ENCODE results near the gene GRN. TPM values are rescaled to one million over a fixed set of nuclear protein-coding genes. Genes with fewer than 3 reads are reported as not detected.

The GRN gene
- total and polyA plus RNA-seq, 11 donors: 44.6 to 451 (median 185) TPM

DNA sequence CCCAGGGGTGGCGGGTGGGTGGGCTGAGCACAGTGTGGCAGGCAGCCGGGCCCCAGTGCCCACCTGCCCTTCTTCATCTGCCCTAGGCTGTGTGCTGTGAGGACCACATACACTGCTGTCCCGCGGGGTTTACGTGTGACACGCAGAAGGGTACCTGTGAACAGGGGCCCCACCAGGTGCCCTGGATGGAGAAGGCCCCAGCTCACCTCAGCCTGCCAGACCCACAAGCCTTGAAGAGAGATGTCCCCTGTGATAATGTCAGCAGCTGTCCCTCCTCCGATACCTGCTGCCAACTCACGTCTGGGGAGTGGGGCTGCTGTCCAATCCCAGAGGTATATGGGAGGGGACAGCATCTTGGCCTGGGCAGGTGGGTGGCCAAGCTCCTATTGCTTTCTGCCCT lies 6.4 kb downstream of the GRN start:
- Histone ChIP-seq H3K4me1 (peaks cover 0 to 30% (median 0%) of the 10 kb centered on the region in 12 donors), H3K27me3 (no peaks in the 10 kb centered on the region), H3K36me3 (peaks cover 0 to 48% (median 31%) of the 10 kb centered on the region in 9 donors), H3K4me3 (no peak overlapping the region), H3K9me3 (no peaks in the 10 kb centered on the region), H3K27ac (no peak overlapping the region)
- 85 to 95% (median 90%) methylated on average over 6 to 8 of the region's 8 CpGs for WGBS, 4 donors
- TF ChIP-seq, protein P1, sequence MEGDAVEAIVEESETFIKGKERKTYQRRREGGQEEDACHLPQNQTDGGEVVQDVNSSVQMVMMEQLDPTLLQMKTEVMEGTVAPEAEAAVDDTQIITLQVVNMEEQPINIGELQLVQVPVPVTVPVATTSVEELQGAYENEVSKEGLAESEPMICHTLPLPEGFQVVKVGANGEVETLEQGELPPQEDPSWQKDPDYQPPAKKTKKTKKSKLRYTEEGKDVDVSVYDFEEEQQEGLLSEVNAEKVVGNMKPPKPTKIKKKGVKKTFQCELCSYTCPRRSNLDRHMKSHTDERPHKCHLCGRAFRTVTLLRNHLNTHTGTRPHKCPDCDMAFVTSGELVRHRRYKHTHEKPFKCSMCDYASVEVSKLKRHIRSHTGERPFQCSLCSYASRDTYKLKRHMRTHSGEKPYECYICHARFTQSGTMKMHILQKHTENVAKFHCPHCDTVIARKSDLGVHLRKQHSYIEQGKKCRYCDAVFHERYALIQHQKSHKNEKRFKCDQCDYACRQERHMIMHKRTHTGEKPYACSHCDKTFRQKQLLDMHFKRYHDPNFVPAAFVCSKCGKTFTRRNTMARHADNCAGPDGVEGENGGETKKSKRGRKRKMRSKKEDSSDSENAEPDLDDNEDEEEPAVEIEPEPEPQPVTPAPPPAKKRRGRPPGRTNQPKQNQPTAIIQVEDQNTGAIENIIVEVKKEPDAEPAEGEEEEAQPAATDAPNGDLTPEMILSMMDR (IDR thresholded peaks at IDR 0.05): no peak
- TF ChIP-seq POLR2A (IDR thresholded peaks at IDR 0.05): no peak
- DNase-seq (no peak), ATAC-seq (no peak)
- intact Hi-C loops (cut with DNase I): no loop called here

DNA sequence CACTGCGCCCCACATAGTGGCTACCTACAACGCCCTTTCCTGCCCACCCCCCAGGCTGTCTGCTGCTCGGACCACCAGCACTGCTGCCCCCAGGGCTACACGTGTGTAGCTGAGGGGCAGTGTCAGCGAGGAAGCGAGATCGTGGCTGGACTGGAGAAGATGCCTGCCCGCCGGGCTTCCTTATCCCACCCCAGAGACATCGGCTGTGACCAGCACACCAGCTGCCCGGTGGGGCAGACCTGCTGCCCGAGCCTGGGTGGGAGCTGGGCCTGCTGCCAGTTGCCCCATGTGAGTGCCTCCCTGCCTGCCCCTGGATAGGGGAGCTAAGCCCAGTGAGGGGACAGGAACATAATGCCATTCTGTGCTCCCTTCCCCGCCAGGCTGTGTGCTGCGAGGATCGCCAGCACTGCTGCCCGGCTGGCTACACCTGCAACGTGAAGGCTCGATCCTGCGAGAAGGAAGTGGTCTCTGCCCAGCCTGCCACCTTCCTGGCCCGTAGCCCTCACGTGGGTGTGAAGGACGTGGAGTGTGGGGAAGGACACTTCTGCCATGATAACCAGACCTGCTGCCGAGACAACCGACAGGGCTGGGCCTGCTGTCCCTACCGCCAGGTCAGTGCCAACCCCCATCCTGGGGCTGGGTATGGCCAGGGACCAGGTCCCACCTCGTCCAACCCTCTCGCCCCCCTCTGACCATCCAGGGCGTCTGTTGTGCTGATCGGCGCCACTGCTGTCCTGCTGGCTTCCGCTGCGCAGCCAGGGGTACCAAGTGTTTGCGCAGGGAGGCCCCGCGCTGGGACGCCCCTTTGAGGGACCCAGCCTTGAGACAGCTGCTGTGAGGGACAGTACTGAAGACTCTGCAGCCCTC lies 7.1 kb downstream of the GRN start:
- no peak for ATAC-seq

DNA sequence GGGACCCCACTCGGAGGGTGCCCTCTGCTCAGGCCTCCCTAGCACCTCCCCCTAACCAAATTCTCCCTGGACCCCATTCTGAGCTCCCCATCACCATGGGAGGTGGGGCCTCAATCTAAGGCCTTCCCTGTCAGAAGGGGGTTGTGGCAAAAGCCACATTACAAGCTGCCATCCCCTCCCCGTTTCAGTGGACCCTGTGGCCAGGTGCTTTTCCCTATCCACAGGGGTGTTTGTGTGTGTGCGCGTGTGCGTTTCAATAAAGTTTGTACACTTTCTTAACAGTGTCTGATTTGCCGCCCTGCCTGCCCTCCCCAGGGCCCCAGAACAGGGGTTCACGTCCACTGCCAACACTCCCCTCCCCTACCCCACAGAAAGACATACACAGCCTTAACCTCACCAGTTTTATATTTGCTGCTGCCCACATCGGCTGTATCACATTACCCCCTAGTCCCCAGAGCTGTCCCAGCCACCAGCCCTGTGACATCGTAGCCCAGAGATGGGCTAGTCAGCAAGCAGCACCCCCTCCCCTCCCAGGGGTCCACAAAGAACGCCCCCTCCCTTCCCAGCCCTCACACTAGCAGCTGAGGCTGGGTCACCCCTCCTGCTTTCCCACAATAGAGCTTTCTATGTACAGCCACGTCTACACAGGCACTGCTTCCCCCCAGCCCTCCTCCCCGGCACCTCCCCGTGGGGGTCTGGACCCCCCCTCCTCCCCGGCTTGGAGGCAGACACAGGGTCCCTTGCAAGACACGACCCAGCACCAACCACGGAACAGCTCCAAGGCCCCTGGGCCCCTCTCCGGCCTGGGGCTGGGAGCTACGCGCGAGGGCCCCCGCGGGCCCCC lies 7.9 kb downstream of the GRN start:
- Histone ChIP-seq H3K36me3 (peaks cover 0 to 48% (median 31%) of the 10 kb centered on the region in 9 donors), H3K4me3 (peak overlapping the region in 9 of 12 donors; percentile 23 to 58 (median 49)), H3K27ac (peak overlapping the region in 3 of 12 donors; percentile 37 to 54 (median 42)), H3K4me1 (peaks cover 0 to 14% (median 0%) of the 10 kb centered on the region in 12 donors), H3K9me3 (no peaks in the 10 kb centered on the region), H3K27me3 (no peaks in the 10 kb centered on the region)
- ATAC-seq (no peak), DNase-seq (no peak)
- WGBS, 4 donors: 57 to 78% (median 68%) methylated on average over 14 to 22 of the region's 22 CpGs
- TF ChIP-seq, protein P1 (IDR thresholded peaks at IDR 0.05): no peak
- no peak for TF ChIP-seq POLR2A (IDR thresholded peaks at IDR 0.05)
- intact Hi-C loops (cut with DNase I): no loop called here

More for the DNA sequence above, 7.1 kb downstream of the GRN start:
- Histone ChIP-seq H3K9me3 (no peaks in the 10 kb centered on the region), H3K27ac (no peak overlapping the region), H3K4me1 (peaks cover 0 to 23% (median 0%) of the 10 kb centered on the region in 12 donors), H3K36me3 (peaks cover 0 to 48% (median 31%) of the 10 kb centered on the region in 9 donors), H3K27me3 (no peaks in the 10 kb centered on the region), H3K4me3 (no peak overlapping the region)
- DNase-seq: no peak
- TF ChIP-seq, protein P1 (IDR thresholded peaks at IDR 0.05): no peak
- TF ChIP-seq POLR2A (IDR thresholded peaks at IDR 0.05): no peak
- intact Hi-C loops (cut with DNase I): no loop called here
- WGBS, 4 donors: 81 to 93% (median 86%) methylated on average over 16 to 36 of the region's 36 CpGs
